PC-9 (cell line): Measurements from ENCODE around the gene TREX2. TPM values are rescaled to one million over a fixed set of nuclear protein-coding genes. Genes with fewer than 3 reads are reported as not detected.

Source experiments
- BruUV-seq: library from RNA; stranded (reverse); fragments of 400-500 nt; replicated peaks from 2 replicates; lab custom pipeline; 2021; lab: Mats Ljungman, UMichigan
- CTCF ChIA-PET: fragments of 300-600 bp; sonication (Branson Sonifier 250); formaldehyde crosslinking; loops from one replicate; lab custom pipeline; 2022; ENCODE audit warnings: antibody characterized with exemption; lab: Charles Lee
- POLR2A ChIA-PET: fragments of 300-600 bp; sonication (Branson Sonifier 250); formaldehyde crosslinking; loops from one replicate; lab custom pipeline; 2022; ENCODE audit warnings: antibody characterized with exemption; ENCODE audit not compliant: unreplicated experiment; lab: Charles Lee
- DNase-seq, 2 experiments: peaks; one replicate each; pipeline versions ENCODE4 v3.0.0 to v3.0.0-alpha.2; 2015 to 2022; ENCODE audit warnings: mixed read lengths in 1 of 2
- H2AFZ ChIP-seq: fragments of 200-600 bp; sonication (generic); 2 replicates; pipeline ENCODE4 v1.8.1; 2017; ENCODE audit warnings: antibody characterized with exemption
- H3F3A ChIP-seq: fragments of 200-600 bp; sonication (generic); 2 replicates; pipeline ENCODE4 v1.8.1; 2017; ENCODE audit warnings: antibody characterized with exemption, mild to moderate bottlenecking, low read depth; ENCODE audit not compliant: insufficient read depth
- H3K27ac ChIP-seq: fragments of 200-600 bp; sonication (generic); 2 replicates; pipeline ENCODE4 v1.6.1; 2016; ENCODE audit warnings: mixed run types
- H3K27me3 ChIP-seq: fragments of 200-600 bp; sonication (generic); 2 replicates; pipeline ENCODE4 v1.6.1; 2016; ENCODE audit warnings: low read depth, mixed run types; ENCODE audit not compliant: insufficient read depth
- H3K36me3 ChIP-seq: fragments of 200-600 bp; sonication (generic); 2 replicates; pipeline ENCODE4 v1.6.1; 2016; ENCODE audit warnings: low read depth, mixed run types
- H3K4me1 ChIP-seq: fragments of 200-600 bp; sonication (generic); replicated peaks from 2 replicates; pipeline ENCODE4 v1.6.1; 2016; ENCODE audit warnings: mixed run types; ENCODE audit not compliant: insufficient read depth
- H3K4me2 ChIP-seq: fragments of 200-600 bp; sonication (generic); 2 replicates; pipeline ENCODE4 v1.6.1; 2017; ENCODE audit warnings: mixed run types
- H3K4me3 ChIP-seq: fragments of 200-600 bp; sonication (generic); 2 replicates; pipeline ENCODE4 v1.6.1; 2016; ENCODE audit warnings: mixed run types
- H3K79me2 ChIP-seq: fragments of 200-600 bp; sonication (generic); 2 replicates; pipeline ENCODE4 v1.6.1; 2017; ENCODE audit warnings: low read depth, mixed run types
- H3K9me2 ChIP-seq: fragments of 200-600 bp; sonication (generic); 2 replicates; pipeline ENCODE4 v1.8.1; 2017; ENCODE audit warnings: mild to moderate bottlenecking; ENCODE audit not compliant: insufficient read depth
- H3K9me3 ChIP-seq: fragments of 200-600 bp; sonication (generic); 2 replicates; pipeline ENCODE4 v1.8.1; 2016; ENCODE audit warnings: low read depth; ENCODE audit not compliant: insufficient read depth
- H4K20me1 ChIP-seq: fragments of 200-600 bp; sonication (generic); 2 replicates; pipeline ENCODE4 v1.8.1; 2017; ENCODE audit not compliant: insufficient read depth
- CTCF ChIP-seq: fragments of 200-600 bp; sonication (generic); conservative IDR thresholded peaks from 2 replicates; pipeline ENCODE4 v1.6.1; 2017; ENCODE audit warnings: mixed run types, antibody characterized with exemption, mild to moderate bottlenecking, moderate library complexity
- EZH2 ChIP-seq: fragments of 200-600 bp; sonication (generic); IDR thresholded peaks from 2 replicates; pipeline ENCODE4 v1.8.0; 2017; ENCODE audit warnings: antibody characterized with exemption, low read depth
- intact Hi-C: fragments of 100-400 bp; cut with micrococcal nuclease; formaldehyde crosslinking; loops from one replicate; pipeline ENCODE4 v1.10.0; 2022; ENCODE audit not compliant: unreplicated experiment
- total RNA-seq: library from RNA; stranded (reverse); gene quantifications from 2 replicates; pipeline ENCODE4 v1.2.3, GENCODE V29; 2021

TREX2 gene
- total RNA-seq, 1 experiment from 2014 or later: 2.3 TPM

DNA sequence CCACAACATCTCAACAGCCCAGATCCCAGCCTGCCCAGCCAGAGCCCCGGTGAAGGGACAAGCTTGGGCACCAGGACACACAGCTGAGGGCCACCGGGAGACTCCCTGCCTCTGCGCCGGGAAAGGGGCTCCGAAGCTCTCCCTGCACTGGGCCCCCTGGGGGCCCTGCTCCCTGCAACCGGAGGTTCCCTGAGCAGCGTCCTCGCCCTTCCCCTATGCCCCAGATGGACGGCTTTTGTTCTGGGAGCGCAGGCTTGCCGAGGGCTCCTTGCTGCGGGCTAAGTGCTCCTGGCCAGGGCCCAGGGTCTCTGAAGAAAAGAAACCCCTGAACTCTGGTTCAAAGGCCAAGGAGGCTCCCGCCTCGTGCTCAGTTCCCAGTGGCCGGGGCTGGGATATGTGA lies 35.5 kb downstream of the TREX2 start:
- Histone ChIP-seq H3K4me3 (no peak overlapping the region), H3K9me2 (no peaks in the 10 kb centered on the region), H3K9me3 (no peaks in the 10 kb centered on the region), H3K79me2 (no peaks in the 10 kb centered on the region), H2AFZ (no peak overlapping the region), H3F3A (no peaks in the 10 kb centered on the region), H3K27me3 (peaks cover 78% of the 10 kb centered on the region), H3K4me1 (no peaks in the 10 kb centered on the region), H3K36me3 (no peaks in the 10 kb centered on the region), H4K20me1 (no peaks in the 10 kb centered on the region), H3K27ac (no peak overlapping the region), H3K4me2 (no peak overlapping the region)
- TF ChIP-seq CTCF (no peak), EZH2 (no peak)
- no peak for DNase-seq
- ChIA-PET POLR2A (no interaction called here), CTCF (no interaction called here)
- BruUV-seq: no TSS peak
- intact Hi-C loops: no loop called here

DNA sequence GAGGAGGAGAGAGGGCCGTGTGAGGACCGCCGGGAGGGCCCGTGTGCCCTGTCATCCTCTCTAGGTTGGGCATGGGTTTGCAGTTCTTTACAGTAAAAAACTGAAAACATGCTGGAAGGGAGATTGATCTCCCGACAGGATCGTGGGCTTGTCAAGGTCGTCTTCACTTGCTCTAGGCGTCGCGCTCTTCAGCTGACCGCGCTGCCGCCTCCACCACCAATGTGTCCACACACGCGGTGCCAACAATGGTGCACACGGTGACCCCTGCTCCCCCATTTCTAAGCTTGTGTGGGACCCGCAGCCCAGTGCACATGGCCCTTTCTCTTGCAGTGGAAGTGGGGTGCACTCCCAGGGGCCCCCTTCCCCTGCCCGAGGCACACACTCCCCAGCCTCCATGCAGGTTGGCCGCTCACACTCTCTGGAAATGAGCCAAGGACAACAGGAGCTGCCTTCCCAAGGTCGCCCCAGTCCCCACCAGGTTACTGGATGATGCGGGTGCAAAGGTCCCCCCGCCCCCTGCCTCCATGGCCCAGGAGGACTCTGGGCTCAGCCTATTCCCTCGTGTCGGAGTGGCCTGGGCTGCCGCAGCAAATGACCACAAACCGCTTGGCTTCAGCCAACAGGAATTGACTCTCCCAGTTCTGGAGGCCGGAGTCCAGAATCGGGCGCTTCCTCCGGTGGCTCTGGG lies 36.3 kb downstream of the TREX2 start:
- no peak for DNase-seq
- no peaks in the 10 kb centered on the region for H3F3A ChIP-seq
- H3K4me2 ChIP-seq: no peak overlapping the region
- H4K20me1 ChIP-seq: no peaks in the 10 kb centered on the region
- H3K36me3 ChIP-seq: no peaks in the 10 kb centered on the region
- peaks cover 76% of the 10 kb centered on the region for H3K27me3 ChIP-seq
- no peaks in the 10 kb centered on the region for H3K79me2 ChIP-seq
- BruUV-seq: no TSS peak
- H3K9me3 ChIP-seq: no peaks in the 10 kb centered on the region
- no peak for TF ChIP-seq EZH2
- TF ChIP-seq CTCF: no peak
- ChIA-PET POLR2A (no interaction called here), CTCF (no interaction called here)
- intact Hi-C loops: no loop called here
- H3K4me3 ChIP-seq: no peak overlapping the region
- no peaks in the 10 kb centered on the region for H3K4me1 ChIP-seq
- no peak overlapping the region for H2AFZ ChIP-seq
- H3K27ac ChIP-seq: no peak overlapping the region
- no peaks in the 10 kb centered on the region for H3K9me2 ChIP-seq

- H3K36me3 ChIP-seq: no peaks in the 10 kb centered on the region
- no peak overlapping the region for H3K27ac ChIP-seq
- DNase-seq: no peak
- peaks cover 74% of the 10 kb centered on the region for H3K27me3 ChIP-seq
- no TSS peak for BruUV-seq
- H2AFZ ChIP-seq: no peak overlapping the region
- no peaks in the 10 kb centered on the region for H3K4me1 ChIP-seq
- H3F3A ChIP-seq: no peaks in the 10 kb centered on the region
- ChIA-PET POLR2A (no interaction called here), CTCF (no interaction called here)
- H3K4me2 ChIP-seq: no peak overlapping the region
- H3K9me2 ChIP-seq: no peaks in the 10 kb centered on the region
- TF ChIP-seq CTCF (no peak), EZH2 (no peak)
- no peak overlapping the region for H3K4me3 ChIP-seq
- H3K79me2 ChIP-seq: no peaks in the 10 kb centered on the region
- H4K20me1 ChIP-seq: no peaks in the 10 kb centered on the region
- H3K9me3 ChIP-seq: no peaks in the 10 kb centered on the region
- intact Hi-C loops: no loop called here
Observed at GRCh38 chrX:153408871-153409351, 36.9 kb downstream of the TREX2 start.
